Mesenchymal stem cell (in vitro differentiated cells and primary cell): Measurements from ENCODE around the gene PHF3.
"Not testable (repeated sequence)": the region's sequence is repeated elsewhere in the genome, so short reads cannot be mapped to it uniquely, and the experiment has no call there.

Experiments used
- DNase-seq: peaks from one replicate; pipeline ENCODE4 v3.0.0-alpha.2; 2013
- H2AFZ ChIP-seq: one replicate; pipeline ENCODE4 v1.6.1; 2013; ENCODE audit warnings: low read depth, mild to moderate bottlenecking, control low read depth, inconsistent platforms, low read length, moderate library complexity
- H2AK5ac ChIP-seq: 2 replicates; pipeline ENCODE4 v1.6.1; 2013; ENCODE audit warnings: low read length, moderate library complexity, mild to moderate bottlenecking, inconsistent platforms; ENCODE audit not compliant: severe bottlenecking
- H2BK120ac ChIP-seq: one replicate; pipeline ENCODE4 v1.6.1; 2013; ENCODE audit warnings: low read depth, mild to moderate bottlenecking, inconsistent platforms, low read length, moderate library complexity
- H2BK12ac ChIP-seq, 2 experiments: one replicate each; pipeline ENCODE4 v1.6.1; 2013; ENCODE audit warnings: inconsistent platforms in 2 of 2, low read length in 2 of 2, mild to moderate bottlenecking in 2 of 2, moderate library complexity in 2 of 2, control low read depth in 1 of 2
- H2BK15ac ChIP-seq: one replicate; pipeline ENCODE4 v1.6.1; 2013; ENCODE audit warnings: mild to moderate bottlenecking, low read depth, inconsistent platforms; ENCODE audit not compliant: poor library complexity, severe bottlenecking
- H2BK5ac ChIP-seq: 2 replicates; pipeline ENCODE4 v1.6.1; 2013; ENCODE audit warnings: low read depth, mild to moderate bottlenecking, low read length, control low read depth, inconsistent platforms; ENCODE audit not compliant: poor library complexity, severe bottlenecking
- H3K14ac ChIP-seq, 2 experiments: one replicate each; pipeline ENCODE4 v1.6.1; 2013; ENCODE audit warnings: inconsistent platforms in 2 of 2, low read length in 2 of 2, control low read depth in 1 of 2, mild to moderate bottlenecking in 1 of 2, moderate library complexity in 1 of 2
- H3K18ac ChIP-seq, 2 experiments: one replicate each; pipeline ENCODE4 v1.6.1; 2013; ENCODE audit warnings: inconsistent platforms in 2 of 2, low read length in 2 of 2, control low read depth in 1 of 2, low read depth in 1 of 2, mild to moderate bottlenecking in 1 of 2
- H3K23ac ChIP-seq, 2 experiments: one replicate each; pipeline ENCODE4 v1.6.1; 2013; ENCODE audit warnings: inconsistent platforms in 2 of 2, low read length in 2 of 2, mild to moderate bottlenecking in 2 of 2, moderate library complexity in 2 of 2, control low read depth in 1 of 2
- H3K27ac ChIP-seq: 2 replicates; pipeline ENCODE4 v1.5.1; 2013; ENCODE audit warnings: mild to moderate bottlenecking, moderate library complexity, low read length, control low read depth, inconsistent platforms; ENCODE audit not compliant: poor library complexity, severe bottlenecking
- H3K27me3 ChIP-seq, 2 experiments: 2 replicates each; pipeline versions ENCODE4 v1.6.1 to v1.7.0; 2013; ENCODE audit warnings: low read length in 2 of 2, mild to moderate bottlenecking in 2 of 2, moderate library complexity in 2 of 2, control low read depth in 1 of 2, inconsistent platforms in 1 of 2; ENCODE audit not compliant: control insufficient read depth in 1 of 2, insufficient read depth in 1 of 2
- H3K36me3 ChIP-seq, 2 experiments: 2 replicates each; pipeline versions ENCODE4 v1.6.1 to v1.7.0; 2013; ENCODE audit warnings: low read length in 2 of 2, control low read depth in 1 of 2, inconsistent platforms in 1 of 2, low read depth in 1 of 2, mild to moderate bottlenecking in 1 of 2; ENCODE audit not compliant: insufficient read depth in 2 of 2, control insufficient read depth in 1 of 2
- H3K4ac ChIP-seq, 2 experiments: one replicate each; pipeline ENCODE4 v1.6.1; 2013; ENCODE audit warnings: inconsistent platforms in 2 of 2, low read length in 2 of 2, mild to moderate bottlenecking in 2 of 2, moderate library complexity in 2 of 2, control low read depth in 1 of 2, low read depth in 1 of 2
- H3K4me1 ChIP-seq: 2 replicates; pipeline ENCODE4 v1.6.1; 2013; ENCODE audit warnings: low read depth, low read length, control low read depth; ENCODE audit not compliant: control insufficient read depth, insufficient read depth
- H3K4me2 ChIP-seq: 2 replicates; pipeline ENCODE4 v1.6.1; 2013; ENCODE audit warnings: low read length, mild to moderate bottlenecking, inconsistent platforms; ENCODE audit not compliant: poor library complexity, severe bottlenecking
- H3K4me3 ChIP-seq, 2 experiments: 2 replicates each; pipeline versions ENCODE4 v1.5.1 to v1.7.0; 2013; ENCODE audit warnings: low read length in 2 of 2, mild to moderate bottlenecking in 2 of 2, control low read depth in 1 of 2, low read depth in 1 of 2; ENCODE audit not compliant: insufficient read depth in 1 of 2
- H3K79me1 ChIP-seq: replicated peaks from 2 replicates; pipeline ENCODE4 v1.6.1; 2013; ENCODE audit warnings: mild to moderate bottlenecking, control low read depth, low read length, inconsistent platforms; ENCODE audit not compliant: poor library complexity, severe bottlenecking
- H3K9ac ChIP-seq: 2 replicates; pipeline ENCODE4 v1.7.0; 2013; ENCODE audit warnings: mild to moderate bottlenecking, low read length, moderate library complexity
- H3K9me3 ChIP-seq: 2 replicates; pipeline ENCODE4 v1.7.0; 2013; ENCODE audit warnings: mild to moderate bottlenecking, low read length; ENCODE audit not compliant: control insufficient read depth
- H4K8ac ChIP-seq: one replicate; pipeline ENCODE4 v1.6.1; 2013; ENCODE audit warnings: inconsistent platforms, mild to moderate bottlenecking, low read length, moderate library complexity
- H4K91ac ChIP-seq: one replicate; pipeline ENCODE4 v1.6.1; 2013; ENCODE audit warnings: mild to moderate bottlenecking, low read length, inconsistent platforms
- WGBS: methylation state at CpG from one replicate; pipeline ENCODE4 v1.1.7; 2013; ENCODE audit warnings: mixed read lengths; 5-methylcytosine and 5-hydroxymethylcytosine counted together

Gene PHF3

GRCh38 chr6:63738190-63738589 lies 102.6 kb downstream of the PHF3 start:
- not testable (repeated sequence) for H3K27ac ChIP-seq, H3K9ac ChIP-seq, H2AFZ ChIP-seq, H2BK5ac ChIP-seq, H3K23ac ChIP-seq, H3K9me3 ChIP-seq, H2BK15ac ChIP-seq, H3K14ac ChIP-seq, H3K36me3 ChIP-seq, H3K4ac ChIP-seq, H3K18ac ChIP-seq, H4K91ac ChIP-seq, H2AK5ac ChIP-seq, H4K8ac ChIP-seq, H3K4me1 ChIP-seq, H3K27me3 ChIP-seq, DNase-seq, H3K79me1 ChIP-seq, H3K4me2 ChIP-seq, H2BK12ac ChIP-seq, H2BK120ac ChIP-seq, H3K4me3 ChIP-seq
- WGBS, result no CpG with 5 or more reads among the region's 2 CpGs

GRCh38 chr6:63739094-63739687 lies 103.6 kb downstream of the PHF3 start:
- Histone ChIP-seq H2BK5ac (no peak overlapping the region), H4K91ac (no peak overlapping the region), H2BK12ac (no peak overlapping the region), H2AK5ac (no peak overlapping the region), H3K79me1 (no peaks in the 10 kb centered on the region), H4K8ac (no peak overlapping the region), H3K9ac (no peak overlapping the region), H3K4me1 (no peaks in the 10 kb centered on the region), H3K4ac (no peak overlapping the region), H3K23ac (no peak overlapping the region), H3K14ac (no peak overlapping the region), H3K36me3 (no peaks in the 10 kb centered on the region), H3K27ac (no peak overlapping the region), H3K9me3 (peaks cover 5% of the 10 kb centered on the region), H3K4me3 (no peak overlapping the region), H3K18ac (no peak overlapping the region), H2BK120ac (no peak overlapping the region), H2AFZ (no peak overlapping the region), H3K4me2 (no peak overlapping the region), H3K27me3 (no peaks in the 10 kb centered on the region), H2BK15ac (no peak overlapping the region)
- DNase-seq, result no peak
- no CpG with 5 or more reads among the region's 1 CpG for WGBS

GRCh38 chr6:63740709-63741108 lies 105.1 kb downstream of the PHF3 start:
- no peak overlapping the region for H4K91ac ChIP-seq
- no peak overlapping the region for H3K14ac ChIP-seq
- no peaks in the 10 kb centered on the region for H3K4me1 ChIP-seq
- H2BK15ac ChIP-seq, result no peak overlapping the region
- no peak overlapping the region for H3K18ac ChIP-seq
- H3K4me3 ChIP-seq, result no peak overlapping the region
- no peak overlapping the region for H2BK5ac ChIP-seq
- H3K4ac ChIP-seq, result no peak overlapping the region
- H3K27me3 ChIP-seq, result no peaks in the 10 kb centered on the region
- H3K9ac ChIP-seq, result no peak overlapping the region
- DNase-seq, result peak; percentile 32
- H2AFZ ChIP-seq, result no peak overlapping the region
- H3K23ac ChIP-seq, result no peak overlapping the region
- peaks cover 2% of the 10 kb centered on the region for H3K9me3 ChIP-seq
- no peak overlapping the region for H2AK5ac ChIP-seq
- no peak overlapping the region for H2BK120ac ChIP-seq
- no peak overlapping the region for H2BK12ac ChIP-seq
- WGBS, result no CpG with 5 or more reads among the region's 2 CpGs
- H3K79me1 ChIP-seq, result no peaks in the 10 kb centered on the region
- no peak overlapping the region for H4K8ac ChIP-seq
- H3K27ac ChIP-seq, result no peak overlapping the region
- no peaks in the 10 kb centered on the region for H3K36me3 ChIP-seq
- H3K4me2 ChIP-seq, result no peak overlapping the region

- no peak overlapping the region for H2AFZ ChIP-seq
- peaks cover 2% of the 10 kb centered on the region for H3K9me3 ChIP-seq
- H3K27me3 ChIP-seq, result no peaks in the 10 kb centered on the region
- H4K8ac ChIP-seq, result no peak overlapping the region
- no peak overlapping the region for H2BK12ac ChIP-seq
- H3K4me2 ChIP-seq, result no peak overlapping the region
- H4K91ac ChIP-seq, result no peak overlapping the region
- no peak overlapping the region for H3K4ac ChIP-seq
- H3K36me3 ChIP-seq, result no peaks in the 10 kb centered on the region
- no peak overlapping the region for H3K14ac ChIP-seq
- no peak overlapping the region for H3K18ac ChIP-seq
- H3K4me3 ChIP-seq, result no peak overlapping the region
- no peaks in the 10 kb centered on the region for H3K79me1 ChIP-seq
- H2BK120ac ChIP-seq, result no peak overlapping the region
- H2BK15ac ChIP-seq, result no peak overlapping the region
- DNase-seq, result no peak
- H3K9ac ChIP-seq, result no peak overlapping the region
- no peak overlapping the region for H2AK5ac ChIP-seq
- H2BK5ac ChIP-seq, result no peak overlapping the region
- H3K4me1 ChIP-seq, result no peaks in the 10 kb centered on the region
- no peak overlapping the region for H3K23ac ChIP-seq
- no peak overlapping the region for H3K27ac ChIP-seq
Measured at GRCh38 chr6:63742060-63742459, 106.5 kb downstream of the PHF3 start.
